ENCODE measurements around the gene NLK.

Gene NLK

DNA sequence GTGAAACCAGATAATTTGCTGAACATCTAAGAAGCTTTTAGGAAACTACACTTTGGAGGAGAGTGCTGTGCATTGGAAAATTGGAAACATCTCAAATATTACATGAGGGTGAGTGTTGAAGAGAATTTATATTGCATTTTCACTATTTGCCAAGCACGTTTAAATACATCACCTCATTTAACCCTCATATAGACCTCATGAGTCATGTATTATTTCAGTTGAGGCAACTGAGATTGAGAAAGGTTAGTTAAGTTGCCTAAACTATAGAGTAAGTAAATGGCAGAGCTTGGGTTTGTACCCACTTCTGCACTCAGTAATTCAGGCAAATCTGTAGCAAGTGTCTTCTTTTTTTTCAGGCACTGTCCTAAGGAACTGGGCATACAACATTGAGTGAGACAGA is 3.7 kb upstream of the NLK start:
- peak in 1 of 2 donors; percentile 71 for DNase-seq (ENCODE audit: low read depth in 2 of 2)
- TF ChIP-seq, protein P1, sequence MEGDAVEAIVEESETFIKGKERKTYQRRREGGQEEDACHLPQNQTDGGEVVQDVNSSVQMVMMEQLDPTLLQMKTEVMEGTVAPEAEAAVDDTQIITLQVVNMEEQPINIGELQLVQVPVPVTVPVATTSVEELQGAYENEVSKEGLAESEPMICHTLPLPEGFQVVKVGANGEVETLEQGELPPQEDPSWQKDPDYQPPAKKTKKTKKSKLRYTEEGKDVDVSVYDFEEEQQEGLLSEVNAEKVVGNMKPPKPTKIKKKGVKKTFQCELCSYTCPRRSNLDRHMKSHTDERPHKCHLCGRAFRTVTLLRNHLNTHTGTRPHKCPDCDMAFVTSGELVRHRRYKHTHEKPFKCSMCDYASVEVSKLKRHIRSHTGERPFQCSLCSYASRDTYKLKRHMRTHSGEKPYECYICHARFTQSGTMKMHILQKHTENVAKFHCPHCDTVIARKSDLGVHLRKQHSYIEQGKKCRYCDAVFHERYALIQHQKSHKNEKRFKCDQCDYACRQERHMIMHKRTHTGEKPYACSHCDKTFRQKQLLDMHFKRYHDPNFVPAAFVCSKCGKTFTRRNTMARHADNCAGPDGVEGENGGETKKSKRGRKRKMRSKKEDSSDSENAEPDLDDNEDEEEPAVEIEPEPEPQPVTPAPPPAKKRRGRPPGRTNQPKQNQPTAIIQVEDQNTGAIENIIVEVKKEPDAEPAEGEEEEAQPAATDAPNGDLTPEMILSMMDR (IDR thresholded peaks at IDR 0.05; ENCODE audit: low read depth, low read length): no peak
- H3K4me3 ChIP-seq (replicated peaks in 1 of 2; ENCODE audit: low read depth in 2 of 2, low read length in 2 of 2): no peak overlapping the region

DNA sequence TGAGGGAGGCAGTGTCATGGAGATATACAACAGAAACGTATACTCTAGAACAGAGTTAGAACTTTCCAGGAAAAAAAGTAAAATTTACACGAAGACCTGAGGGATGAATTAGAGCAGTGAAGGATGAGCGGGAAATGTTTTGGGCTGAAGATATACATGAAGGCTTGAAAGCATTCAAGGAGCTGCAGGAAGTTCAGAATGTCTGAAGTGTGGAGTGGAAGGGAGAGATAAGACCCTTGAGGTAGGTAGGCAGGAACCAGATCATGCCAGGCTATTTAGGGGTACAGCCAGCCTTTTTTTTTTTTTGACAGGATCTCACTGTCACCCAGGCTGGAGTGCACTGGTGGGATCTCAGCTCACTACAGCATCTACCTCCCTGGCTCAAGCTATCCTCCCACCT is 3.2 kb upstream of the NLK start:
- TF ChIP-seq, protein P1 (IDR thresholded peaks at IDR 0.05; ENCODE audit: low read depth, low read length): no peak
- no peak for DNase-seq (ENCODE audit: low read depth in 2 of 2)
- no peak overlapping the region for H3K4me3 ChIP-seq (replicated peaks in 1 of 2; ENCODE audit: low read depth in 2 of 2, low read length in 2 of 2)

DNA sequence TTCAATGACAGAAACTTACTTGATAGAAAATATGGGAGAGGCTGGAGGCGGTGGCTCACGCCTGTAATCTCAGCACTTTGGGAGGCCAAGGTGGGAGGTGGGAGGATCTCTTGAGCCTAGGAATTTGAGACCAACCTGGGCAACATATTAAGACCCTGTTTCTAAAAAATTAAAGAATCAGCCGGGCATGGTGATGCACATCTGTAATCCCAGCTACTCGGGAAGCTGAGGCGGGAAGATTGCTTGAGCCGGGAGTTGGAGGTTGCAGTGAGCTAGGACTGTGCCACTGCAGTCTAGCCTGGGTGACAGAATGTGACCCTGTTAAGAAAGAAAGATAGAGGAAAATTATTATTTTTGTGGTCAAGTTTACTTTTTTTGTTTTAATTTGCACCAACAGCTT is 2.1 kb upstream of the NLK start:
- peak overlapping the region; percentile 17 to 41 for H3K4me3 ChIP-seq (replicated peaks in 1 of 2; ENCODE audit: low read depth in 2 of 2, low read length in 2 of 2)
- no peak for DNase-seq (ENCODE audit: low read depth in 2 of 2)
- TF ChIP-seq, protein P1 (IDR thresholded peaks at IDR 0.05; ENCODE audit: low read depth, low read length): no peak

DNA sequence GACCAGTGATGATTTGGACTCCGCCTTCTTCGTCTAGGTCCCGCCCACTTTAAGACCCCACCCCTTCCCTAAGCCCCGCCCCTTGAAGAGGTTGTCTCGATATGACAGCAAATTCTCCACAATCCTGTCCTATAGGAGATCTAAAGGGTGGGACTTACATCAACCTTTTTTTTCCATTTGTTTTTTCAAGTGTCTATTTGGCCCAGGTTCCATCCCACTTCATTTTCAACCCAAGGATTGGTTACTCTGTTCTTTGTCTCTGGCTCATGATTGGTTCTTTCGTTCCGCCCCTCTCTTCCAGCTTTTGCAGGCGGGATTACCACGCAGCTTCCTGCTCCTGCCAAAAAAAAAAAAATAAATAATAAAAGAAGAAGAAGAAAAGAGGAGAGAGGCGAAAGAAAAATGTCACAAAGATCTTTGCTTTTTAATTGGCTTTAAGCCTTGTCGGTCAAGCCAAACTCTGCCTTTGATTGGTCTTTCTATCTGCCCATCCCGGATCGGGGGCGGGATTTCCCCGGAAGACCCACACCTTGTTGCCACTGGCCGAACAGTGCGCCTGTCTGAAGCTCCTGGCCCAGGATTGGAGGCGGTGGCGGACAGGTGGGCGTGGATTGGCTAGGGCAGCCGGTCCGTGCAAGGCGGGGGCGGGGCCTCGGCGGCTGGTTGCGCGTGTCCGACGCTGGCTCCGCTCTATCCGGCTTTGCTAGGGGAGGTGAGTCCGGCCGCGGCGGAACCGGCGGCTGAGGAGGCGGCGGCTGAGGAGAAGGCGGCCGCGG is 1.2 kb upstream of the NLK start:
- TF ChIP-seq, protein P1 (IDR thresholded peaks at IDR 0.05; ENCODE audit: low read depth, low read length): no peak
- H3K4me3 ChIP-seq (replicated peaks in 1 of 2; ENCODE audit: low read depth in 2 of 2, low read length in 2 of 2): peak overlapping the region; percentile 83
- DNase-seq (ENCODE audit: low read depth in 2 of 2): peak; percentile 100

DNA sequence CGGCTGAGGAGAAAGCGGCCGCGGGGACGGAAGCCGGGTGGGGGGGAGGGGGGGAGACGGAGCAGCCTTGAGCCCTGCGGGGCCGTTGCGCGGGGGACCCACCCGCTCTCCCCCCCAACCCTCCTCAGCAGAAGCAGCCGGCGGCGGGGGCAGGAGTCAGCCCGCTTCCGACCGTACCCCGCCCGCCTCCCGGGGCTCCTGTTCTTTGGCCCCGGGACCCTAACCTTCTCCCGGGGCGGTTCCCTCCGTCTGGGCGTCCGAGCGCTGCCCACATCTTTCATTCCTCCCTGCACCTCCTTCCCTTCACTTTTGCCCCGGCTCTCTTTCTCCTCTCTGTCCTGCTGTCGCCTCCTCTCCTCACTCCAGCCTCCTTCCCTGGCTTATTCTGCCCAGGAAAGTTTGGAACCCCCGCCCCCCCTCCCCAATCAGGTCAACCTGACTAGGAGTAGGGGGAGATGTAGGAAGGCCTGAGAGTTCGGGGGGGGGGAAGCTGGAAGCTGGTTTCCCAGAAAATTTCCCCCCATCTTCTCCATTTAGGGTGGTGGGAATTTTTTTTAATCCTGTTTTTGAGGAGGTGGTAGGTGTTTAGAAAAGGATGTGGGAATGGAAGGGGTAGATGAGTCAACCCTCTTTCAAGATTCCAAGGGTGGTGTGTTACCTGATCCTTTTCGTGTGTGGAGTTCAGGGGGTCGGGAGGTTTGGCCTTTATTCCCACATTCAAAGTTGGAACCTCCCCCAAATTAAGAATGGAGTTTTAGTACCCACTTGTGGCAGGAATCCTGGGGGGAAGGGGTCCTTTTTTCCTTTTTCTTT is 427 bp upstream of the NLK start:
- TF ChIP-seq, protein P1 (IDR thresholded peaks at IDR 0.05; ENCODE audit: low read depth, low read length): no peak
- peak overlapping the region; percentile 83 for H3K4me3 ChIP-seq (replicated peaks in 1 of 2; ENCODE audit: low read depth in 2 of 2, low read length in 2 of 2)
- no peak for DNase-seq (ENCODE audit: low read depth in 2 of 2)

DNA sequence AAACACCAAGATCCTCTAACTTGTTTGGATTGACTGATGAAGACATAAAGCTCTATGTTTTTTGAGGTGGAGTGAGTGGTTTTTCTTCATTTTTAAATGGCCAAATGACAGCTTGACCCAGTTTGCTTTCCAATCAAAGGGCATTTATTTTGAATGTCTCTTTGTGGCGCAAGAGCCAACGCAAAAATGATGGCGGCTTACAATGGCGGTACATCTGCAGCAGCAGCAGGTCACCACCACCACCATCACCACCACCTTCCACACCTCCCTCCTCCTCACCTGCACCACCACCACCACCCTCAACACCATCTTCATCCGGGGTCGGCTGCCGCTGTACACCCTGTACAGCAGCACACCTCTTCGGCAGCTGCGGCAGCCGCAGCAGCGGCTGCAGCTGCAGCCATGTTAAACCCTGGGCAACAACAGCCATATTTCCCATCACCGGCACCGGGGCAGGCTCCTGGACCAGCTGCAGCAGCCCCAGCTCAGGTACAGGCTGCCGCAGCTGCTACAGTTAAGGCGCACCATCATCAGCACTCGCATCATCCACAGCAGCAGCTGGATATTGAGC is 329 bp downstream of the NLK start:
- TF ChIP-seq, protein P1 (IDR thresholded peaks at IDR 0.05; ENCODE audit: low read depth, low read length): no peak
- DNase-seq (ENCODE audit: low read depth in 2 of 2): no peak
- H3K4me3 ChIP-seq (replicated peaks in 1 of 2; ENCODE audit: low read depth in 2 of 2, low read length in 2 of 2): peak overlapping the region; percentile 83

Measured in cardiac fibroblast (primary cell).